Fibroblast of villous mesenchyme (primary cell): ENCODE measurements around the gene DISC1. TPM values are rescaled to one million over a fixed set of nuclear protein-coding genes. Genes with fewer than 3 reads are reported as not detected.
A peak's percentile ranks its signal among the peaks of the same experiment; 100 is the strongest.

ENCODE experiments used
- DNase-seq: peaks from one replicate; pipeline ENCODE4 v3.0.0-alpha.2; 2010; ENCODE audit warnings: low read depth
- H3K4me3 ChIP-seq: 2 replicates; pipeline ENCODE4 v1.5.1; 2011; ENCODE audit warnings: low read depth, mild to moderate bottlenecking, low read length
- total RNA-seq: library from RNA; depleted of rRNA; stranded (reverse); fragments of >200 nt; gene quantifications from 2 replicates; pipeline ENCODE4 v1.2.3, GENCODE V29; 2012
- TF ChIP-seq, protein P1 (sequence below): IDR thresholded peaks from 2 replicates; pipeline ENCODE4 v1.5.1; 2012; ENCODE audit warnings: low read depth, mild to moderate bottlenecking, low read length; ENCODE audit not compliant: insufficient read depth

The DISC1 gene
- total RNA-seq, 1 donor, result 9.9 TPM

DNA sequence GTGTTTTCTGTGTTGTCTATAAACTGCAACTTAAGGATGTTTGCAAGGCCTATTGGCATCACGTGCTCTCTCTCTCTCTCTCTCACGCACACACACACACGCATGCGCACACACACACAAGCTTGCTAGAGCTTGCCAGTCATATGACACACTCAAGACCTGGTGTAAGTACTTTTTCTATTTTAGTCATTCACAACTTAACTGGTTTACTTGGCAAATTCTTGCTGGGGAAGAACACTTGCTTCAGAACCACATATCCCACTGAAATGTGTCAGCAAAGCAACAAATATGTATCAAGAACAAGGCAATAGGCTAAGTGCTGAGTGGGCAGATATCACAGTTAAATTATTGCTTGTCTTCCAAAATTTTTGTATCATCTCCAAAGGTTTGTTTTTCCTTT, 107.8 kb downstream of the DISC1 start:
- peak; percentile 4 for DNase-seq
- TF ChIP-seq, protein P1, sequence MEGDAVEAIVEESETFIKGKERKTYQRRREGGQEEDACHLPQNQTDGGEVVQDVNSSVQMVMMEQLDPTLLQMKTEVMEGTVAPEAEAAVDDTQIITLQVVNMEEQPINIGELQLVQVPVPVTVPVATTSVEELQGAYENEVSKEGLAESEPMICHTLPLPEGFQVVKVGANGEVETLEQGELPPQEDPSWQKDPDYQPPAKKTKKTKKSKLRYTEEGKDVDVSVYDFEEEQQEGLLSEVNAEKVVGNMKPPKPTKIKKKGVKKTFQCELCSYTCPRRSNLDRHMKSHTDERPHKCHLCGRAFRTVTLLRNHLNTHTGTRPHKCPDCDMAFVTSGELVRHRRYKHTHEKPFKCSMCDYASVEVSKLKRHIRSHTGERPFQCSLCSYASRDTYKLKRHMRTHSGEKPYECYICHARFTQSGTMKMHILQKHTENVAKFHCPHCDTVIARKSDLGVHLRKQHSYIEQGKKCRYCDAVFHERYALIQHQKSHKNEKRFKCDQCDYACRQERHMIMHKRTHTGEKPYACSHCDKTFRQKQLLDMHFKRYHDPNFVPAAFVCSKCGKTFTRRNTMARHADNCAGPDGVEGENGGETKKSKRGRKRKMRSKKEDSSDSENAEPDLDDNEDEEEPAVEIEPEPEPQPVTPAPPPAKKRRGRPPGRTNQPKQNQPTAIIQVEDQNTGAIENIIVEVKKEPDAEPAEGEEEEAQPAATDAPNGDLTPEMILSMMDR, result no peak
- no peak overlapping the region for H3K4me3 ChIP-seq

DNA sequence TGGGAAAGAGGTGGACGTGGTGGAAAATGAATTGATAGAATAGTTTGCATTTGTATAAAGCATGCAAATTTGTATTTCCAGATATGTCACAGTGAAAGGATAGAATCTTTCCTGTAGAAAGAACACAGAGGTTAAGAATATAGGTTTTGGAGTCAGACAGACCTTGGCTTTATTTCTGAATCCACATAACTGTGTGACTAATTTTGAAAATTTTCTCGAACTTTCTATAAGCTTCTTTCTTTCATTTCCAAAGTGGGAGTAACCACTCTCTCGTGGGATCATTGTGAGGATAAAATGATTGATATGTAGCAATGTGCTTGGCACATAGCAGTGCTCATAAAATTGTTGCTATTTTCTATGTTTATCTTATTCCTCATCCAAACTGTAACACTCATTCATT, 108.8 kb downstream of the DISC1 start:
- H3K4me3 ChIP-seq, result no peak overlapping the region
- DNase-seq, result no peak
- TF ChIP-seq, protein P1, result no peak

DNA sequence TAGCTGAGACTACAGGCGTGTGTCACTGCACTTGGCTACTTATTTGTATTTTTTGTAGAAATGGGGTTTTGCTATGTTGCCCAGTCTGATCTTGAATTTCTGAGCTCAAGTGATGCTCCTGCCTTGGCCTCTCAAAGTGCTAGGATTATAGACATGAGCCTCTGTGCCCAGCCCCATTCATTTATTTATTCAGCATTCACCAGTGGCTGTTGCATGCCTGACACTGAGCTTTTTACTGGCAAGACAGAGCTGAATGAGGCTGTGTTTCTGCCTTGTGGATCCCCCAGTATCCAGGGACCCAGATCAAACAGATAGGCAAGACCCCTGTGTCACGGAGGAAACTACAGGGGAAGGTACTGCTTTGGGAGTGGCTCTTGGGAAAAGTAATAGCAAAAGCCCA, 109.4 kb downstream of the DISC1 start:
- no peak for DNase-seq
- TF ChIP-seq, protein P1, result no peak
- no peak overlapping the region for H3K4me3 ChIP-seq

DNA sequence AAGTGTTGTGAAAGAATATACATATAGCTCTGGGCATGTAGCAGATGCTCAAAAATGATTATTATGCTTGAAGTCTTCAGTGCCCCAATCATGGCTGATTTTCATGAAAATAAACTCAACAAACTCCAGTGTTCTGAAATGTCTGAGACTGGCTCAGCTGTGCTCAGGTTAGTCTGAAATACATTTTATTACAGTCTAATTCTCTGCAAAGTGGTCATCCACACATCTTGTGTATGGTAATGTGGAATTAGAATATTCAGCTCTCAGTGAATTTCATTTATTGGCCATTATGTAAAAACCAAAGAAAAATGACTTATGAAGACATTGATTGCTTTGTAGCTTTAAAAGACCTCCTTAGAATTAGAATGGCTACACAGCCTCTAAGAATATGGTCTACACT, 109.9 kb downstream of the DISC1 start:
- no peak for DNase-seq
- TF ChIP-seq, protein P1, result no peak

DNA sequence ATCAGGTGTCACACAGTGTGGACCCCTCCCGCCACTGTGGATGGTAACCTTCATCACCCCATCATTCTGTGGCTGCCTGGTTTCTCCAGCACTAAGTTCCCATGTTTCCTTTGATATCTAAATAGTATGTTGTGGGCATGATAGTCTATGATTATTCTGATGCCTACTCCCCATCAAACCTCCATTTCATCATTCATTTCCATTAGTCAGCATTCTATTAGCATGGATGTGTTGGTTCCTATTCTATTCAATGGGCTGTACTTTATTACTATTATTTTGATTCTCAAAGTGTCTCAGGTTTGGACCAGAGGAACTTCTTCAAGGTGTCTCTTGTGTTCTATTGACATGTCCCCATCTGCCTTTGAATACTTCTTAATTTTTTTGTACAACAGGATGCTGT, 112.0 kb downstream of the DISC1 start:
- no peak for DNase-seq
- no peak overlapping the region for H3K4me3 ChIP-seq
- TF ChIP-seq, protein P1, result no peak

More for the DNA sequence above, 109.9 kb downstream of the DISC1 start:
- no peak overlapping the region for H3K4me3 ChIP-seq

DNA sequence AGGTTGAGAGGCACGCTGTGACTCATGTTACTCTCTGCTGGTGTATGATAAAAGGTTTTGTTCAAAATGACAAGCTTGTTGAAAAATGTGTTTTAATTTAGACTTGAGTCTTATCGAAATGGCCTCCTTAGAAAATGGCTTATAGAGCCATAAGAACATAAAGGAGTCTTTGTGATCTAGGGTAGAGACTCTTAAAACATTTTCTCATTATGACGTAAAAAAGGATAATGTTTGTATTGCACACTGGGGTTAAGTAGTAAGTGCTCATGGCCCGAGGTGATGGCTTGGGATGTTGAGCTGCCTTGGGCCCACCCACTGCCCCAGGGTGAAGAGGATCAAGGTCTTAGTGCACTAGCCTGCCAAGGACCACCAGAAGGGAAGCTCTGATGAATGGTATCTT, 117.4 kb downstream of the DISC1 start:
- no peak overlapping the region for H3K4me3 ChIP-seq
- no peak for DNase-seq
- TF ChIP-seq, protein P1, result no peak

DNA sequence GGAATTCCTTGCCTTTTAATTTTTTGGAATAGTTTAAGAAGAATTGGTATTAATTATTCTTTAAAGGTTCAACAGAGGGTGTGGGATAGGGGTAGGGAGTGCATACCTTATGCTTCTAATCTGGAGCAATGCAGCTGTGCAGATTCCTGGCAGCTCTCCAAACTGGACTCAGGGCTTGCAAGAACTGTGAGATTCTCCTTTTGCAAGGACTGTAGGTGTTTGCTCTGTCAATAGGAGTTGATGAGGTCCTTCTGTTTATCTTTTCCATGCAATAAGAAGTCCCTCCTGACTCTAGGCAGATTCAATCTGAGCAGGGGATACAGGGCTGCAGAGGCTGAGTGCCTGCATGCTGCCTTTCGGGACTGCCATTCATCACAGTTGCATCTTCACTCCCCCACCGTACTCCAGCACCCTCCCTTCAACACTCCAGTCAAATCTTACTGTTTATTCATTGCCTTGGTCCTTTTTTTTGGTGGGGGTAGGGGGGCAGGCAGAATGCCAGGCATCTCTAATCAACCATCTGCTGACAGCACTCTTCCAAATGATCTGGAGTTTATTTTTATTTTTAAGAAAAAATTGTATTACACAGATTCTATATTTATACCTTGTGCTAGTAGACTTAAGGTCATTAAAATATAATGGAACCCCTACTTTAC, 122.3 kb downstream of the DISC1 start:
- peak; percentile 29 for DNase-seq
- TF ChIP-seq, protein P1, result no peak
- no peak overlapping the region for H3K4me3 ChIP-seq
